Inflammatory macrophage (primary cell): ENCODE data around the gene LINGO1.

Source experiments
- DNase-seq, 2 donors: peaks; one replicate each; pipeline ENCODE4 v3.0.0-alpha.2; 2020 to 2022

LINGO1 gene

GRCh38 chr15:77656294-77656693, 23.6 kb upstream of the LINGO1 start:
- peak; percentile 23 to 37 for DNase-seq

- DNase-seq = no peak
Measured at GRCh38 chr15:77654975-77655374, 22.3 kb upstream of the LINGO1 start.

GRCh38 chr15:77653832-77654480, 21.2 kb upstream of the LINGO1 start:
- no peak for DNase-seq

- no peak for DNase-seq
Measured at GRCh38 chr15:77650265-77650664, 17.6 kb upstream of the LINGO1 start.

- no peak for DNase-seq
Measured at GRCh38 chr15:77649610-77650009, 16.9 kb upstream of the LINGO1 start.

GRCh38 chr15:77649017-77649416, 16.3 kb upstream of the LINGO1 start:
- no peak for DNase-seq

GRCh38 chr15:77647961-77648360, 15.2 kb upstream of the LINGO1 start:
- no peak for DNase-seq

GRCh38 chr15:77646104-77646694, 13.5 kb upstream of the LINGO1 start:
- no peak for DNase-seq

GRCh38 chr15:77645602-77646001, 12.9 kb upstream of the LINGO1 start:
- no peak for DNase-seq

GRCh38 chr15:77644543-77645247, 12.0 kb upstream of the LINGO1 start:
- no peak for DNase-seq

- DNase-seq = no peak
Measured at GRCh38 chr15:77643764-77644163, 11.1 kb upstream of the LINGO1 start.

- no peak for DNase-seq
Measured at GRCh38 chr15:77642793-77643430, 10.2 kb upstream of the LINGO1 start.

GRCh38 chr15:77641999-77642398, 9.3 kb upstream of the LINGO1 start:
- DNase-seq = no peak

- DNase-seq = no peak
Measured at GRCh38 chr15:77640615-77641014, 7.9 kb upstream of the LINGO1 start.

- no peak for DNase-seq
Measured at GRCh38 chr15:77639431-77639830, 6.7 kb upstream of the LINGO1 start.

- DNase-seq = no peak
Measured at GRCh38 chr15:77637851-77638692, 5.4 kb upstream of the LINGO1 start.

GRCh38 chr15:77636209-77636608, 3.5 kb upstream of the LINGO1 start:
- no peak for DNase-seq

GRCh38 chr15:77634266-77634962, 1.7 kb upstream of the LINGO1 start:
- DNase-seq = peak; percentile 42 to 65

GRCh38 chr15:77633913-77634265, 1.2 kb upstream of the LINGO1 start:
- DNase-seq = no peak

- DNase-seq = peak; percentile 81 to 85
Measured at GRCh38 chr15:77633134-77633912, 611 bp upstream of the LINGO1 start.
